HG03521 (cell line): ENCODE data around the gene RGS9.
A peak's percentile ranks its signal among the peaks of the same experiment; 100 is the strongest.
"Not testable (repeated sequence)": the region's sequence is repeated elsewhere in the genome, so short reads cannot be mapped to it uniquely, and the experiment has no call there.

Source experiments
- ATAC-seq: cut with Tn5 transposase; IDR thresholded peaks from one replicate; pipeline ENCODE4 v1.9.1; 2021; ENCODE audit warnings: mild to moderate bottlenecking, moderate library complexity; ENCODE audit not compliant: unreplicated experiment

The RGS9 gene

GRCh38 chr17:65109990-65110680, 27.0 kb upstream of the RGS9 start:
- ATAC-seq, result no peak

- no peak for ATAC-seq
Observed at GRCh38 chr17:65115839-65116238, 21.3 kb upstream of the RGS9 start.

- not testable (repeated sequence) for ATAC-seq
Observed at GRCh38 chr17:65116515-65116914, 20.7 kb upstream of the RGS9 start.

GRCh38 chr17:65117384-65118035, 19.7 kb upstream of the RGS9 start:
- ATAC-seq, result no peak

GRCh38 chr17:65121368-65121767, 15.8 kb upstream of the RGS9 start:
- no peak for ATAC-seq

- ATAC-seq, result peak; percentile 36
Observed at GRCh38 chr17:65121916-65122806, 15.0 kb upstream of the RGS9 start.

- peak; percentile 71 for ATAC-seq
Observed at GRCh38 chr17:65122836-65123756, 14.1 kb upstream of the RGS9 start.

- ATAC-seq, result no peak
Observed at GRCh38 chr17:65123757-65124675, 13.2 kb upstream of the RGS9 start.

- no peak for ATAC-seq
Observed at GRCh38 chr17:65130832-65131231, 6.3 kb upstream of the RGS9 start.

- ATAC-seq, result no peak
Observed at GRCh38 chr17:65131240-65131639, 5.9 kb upstream of the RGS9 start.

- ATAC-seq, result no peak
Observed at GRCh38 chr17:65131946-65132345, 5.2 kb upstream of the RGS9 start.

- ATAC-seq, result no peak
Observed at GRCh38 chr17:65134035-65134434, 3.1 kb upstream of the RGS9 start.

- no peak for ATAC-seq
Observed at GRCh38 chr17:65139101-65139764, 2.1 kb downstream of the RGS9 start.

- ATAC-seq, result no peak
Observed at GRCh38 chr17:65142247-65142646, 5.1 kb downstream of the RGS9 start.

- ATAC-seq, result no peak
Observed at GRCh38 chr17:65143889-65144604, 6.9 kb downstream of the RGS9 start.

GRCh38 chr17:65145743-65146142, 8.6 kb downstream of the RGS9 start:
- ATAC-seq, result no peak

- ATAC-seq, result no peak
Observed at GRCh38 chr17:65147955-65148354, 10.8 kb downstream of the RGS9 start.
